Endothelial cell of umbilical vein (primary cell): ENCODE results near the gene GRWD1. TPM values are rescaled to one million over a fixed set of nuclear protein-coding genes. Genes with fewer than 3 reads are reported as not detected.

Experiments
- BruUV-seq: library from RNA; stranded (reverse); fragments of 400-500 nt; replicated peaks from 2 replicates; lab custom pipeline; 2021; lab: Mats Ljungman, UMichigan
- CTCF ChIA-PET: fragments of 300-600, 350-600 bp; sonication (Branson Sonifier 250); formaldehyde crosslinking; loops from one replicate; lab custom pipeline; 2021; ENCODE audit warnings: antibody characterized with exemption, inconsistent platforms; lab: Charles Lee
- POLR2A ChIA-PET: fragments of 300-600, 350-600 bp; sonication (Branson Sonifier 250); formaldehyde crosslinking; loops from one replicate; lab custom pipeline; 2021; ENCODE audit warnings: antibody characterized with exemption, inconsistent platforms; lab: Charles Lee
- DNase-seq: peaks from one replicate; pipeline ENCODE4 v3.0.0-alpha.2; 2011; ENCODE audit warnings: low read depth, low spot score
- FAIRE-seq: peaks from 2 replicates; lab custom pipeline; 2011; peaks lifted over from hg19 to GRCh38; lab: Jason Lieb, UNC
- H2AFZ ChIP-seq: 2 replicates; pipeline ENCODE4 v1.6.0; 2012; ENCODE audit warnings: low read depth, low read length, control low read depth, inconsistent platforms
- H3K27ac ChIP-seq: 2 replicates; pipeline ENCODE4 v1.5.1; 2011; ENCODE audit warnings: low read depth, mild to moderate bottlenecking, control low read depth, low read length, moderate library complexity; ENCODE audit not compliant: insufficient read depth
- H3K27me3 ChIP-seq, 2 experiments: 2 replicates each; pipeline versions ENCODE4 v1.6.0 to v1.6.1; 2011; ENCODE audit warnings: low read length in 2 of 2, mixed read lengths in 1 of 2; ENCODE audit not compliant: control insufficient read depth in 2 of 2, insufficient read depth in 2 of 2
- H3K36me3 ChIP-seq, 2 experiments: 2 replicates in 1 of 2; 3 replicates in 1 of 2; pipeline ENCODE4 v1.5.1; 2011; ENCODE audit warnings: low read length in 2 of 2, mild to moderate bottlenecking in 1 of 2, moderate library complexity in 1 of 2; ENCODE audit not compliant: control insufficient read depth in 2 of 2, insufficient read depth in 2 of 2; ENCODE audit errors: extremely low read depth in 1 of 2
- H3K4me1 ChIP-seq: 3 replicates; pipeline ENCODE4 v1.5.1; 2011; ENCODE audit warnings: mild to moderate bottlenecking, low read length; ENCODE audit not compliant: control insufficient read depth, insufficient read depth; ENCODE audit errors: extremely low read depth
- H3K4me2 ChIP-seq: 2 replicates; pipeline ENCODE4 v1.6.1; 2011; ENCODE audit warnings: low read length, control low read depth, mixed read lengths; ENCODE audit not compliant: insufficient read depth
- H3K4me3 ChIP-seq, 3 experiments: fragments of 200-600 bp in 1 of 3; sonication (generic), shearing (Covaris generic) in 1 of 3; replicated peaks in 1 of 3; 2 replicates each; pipeline ENCODE4 v1.5.1; 2011 to 2016; ENCODE audit warnings: control low read depth in 3 of 3, low read length in 3 of 3, mild to moderate bottlenecking in 2 of 3, inconsistent platforms in 1 of 3, low read depth in 1 of 3, moderate library complexity in 1 of 3; ENCODE audit not compliant: insufficient read depth in 1 of 3
- H3K79me2 ChIP-seq: 2 replicates; pipeline ENCODE4 v1.6.0; 2012; ENCODE audit warnings: low read length, inconsistent platforms; ENCODE audit not compliant: control insufficient read depth, insufficient read depth
- H3K9ac ChIP-seq: replicated peaks from 2 replicates; pipeline ENCODE3; 2011; ENCODE audit warnings: low read length, control low read depth; ENCODE audit not compliant: insufficient read depth; ENCODE audit errors: extremely low read depth
- H3K9me1 ChIP-seq: replicated peaks from 3 replicates; pipeline ENCODE4 v1.6.0; 2011; ENCODE audit warnings: mild to moderate bottlenecking, low read length; ENCODE audit not compliant: control insufficient read depth, insufficient read depth; ENCODE audit errors: extremely low read depth
- H3K9me3 ChIP-seq: replicated peaks from 2 replicates; pipeline ENCODE4 v1.5.1; 2012; ENCODE audit warnings: low read length, inconsistent platforms; ENCODE audit not compliant: control insufficient read depth, insufficient read depth
- H4K20me1 ChIP-seq: replicated peaks from 2 replicates; pipeline ENCODE3; 2011; ENCODE audit warnings: mild to moderate bottlenecking, low read length; ENCODE audit not compliant: control insufficient read depth, insufficient read depth; ENCODE audit errors: extremely low read depth
- CTCF ChIP-seq, 2 donors: IDR thresholded peaks; 1 replicate in 1 of 2; 2 replicates in 1 of 2; pipeline ENCODE4 v1.5.1; 2011; ENCODE audit warnings: low read length in 2 of 2, mild to moderate bottlenecking in 2 of 2, moderate library complexity in 2 of 2, control low read depth in 1 of 2, inconsistent platforms in 1 of 2, low read depth in 1 of 2; ENCODE audit not compliant: insufficient read depth in 1 of 2; ENCODE audit errors: extremely low read depth in 1 of 2
- EZH2 ChIP-seq: IDR thresholded peaks from 2 replicates; pipeline ENCODE4 v1.6.1; 2012; ENCODE audit warnings: borderline replicate concordance, low read depth, mild to moderate bottlenecking, moderate library complexity, low read length, inconsistent platforms; ENCODE audit not compliant: severe bottlenecking
- FOS ChIP-seq: IDR thresholded peaks from 2 replicates; pipeline ENCODE4 v1.6.1; 2011; ENCODE audit warnings: mild to moderate bottlenecking, low read length, moderate library complexity, borderline replicate concordance; ENCODE audit not compliant: insufficient read depth
- GATA2 ChIP-seq: IDR thresholded peaks from 2 replicates; pipeline ENCODE4 v1.7.0; 2011; ENCODE audit warnings: low read depth, mild to moderate bottlenecking, moderate library complexity, mixed read lengths, low read length; ENCODE audit not compliant: insufficient read length, insufficient read depth
- JUN ChIP-seq: IDR thresholded peaks from 2 replicates; pipeline ENCODE4 v1.6.1; 2011; ENCODE audit warnings: borderline replicate concordance, low read depth; ENCODE audit not compliant: insufficient read length, insufficient read depth
- MAX ChIP-seq: IDR thresholded peaks from 2 replicates; pipeline ENCODE4 v1.6.1; 2011; ENCODE audit not compliant: insufficient read depth, insufficient read length
- POLR2A ChIP-seq: IDR thresholded peaks from 2 replicates; pipeline ENCODE4 v1.6.1; 2012; ENCODE audit warnings: low read depth, mild to moderate bottlenecking, control low read depth, low read length
- POLR2AphosphoS5 ChIP-seq: IDR thresholded peaks from 2 replicates; pipeline ENCODE4 v1.6.1; 2012; ENCODE audit warnings: low read depth, mild to moderate bottlenecking, control low read depth, low read length, moderate library complexity; ENCODE audit not compliant: insufficient read depth
- dilution Hi-C: fragments of 300-500 bp; cut with MboI; formaldehyde crosslinking; loops from one replicate; pipeline ENCODE4 v1.15.0; 2019; ENCODE audit warnings: low sequenced_read_pairs; ENCODE audit not compliant: extremely low pct_ligation_motif_present
- intact Hi-C: fragments of 100-400 bp; cut with micrococcal nuclease; formaldehyde crosslinking; loops from one replicate; pipeline ENCODE4 v1.10.0; 2022
- polyA plus RNA-seq, 4 experiments: library from polyadenylated mRNA; depleted of rRNA in 3 of 4; stranded (reverse) in 3 of 4; unstranded in 1 of 4; fragments of >200 nt; gene quantifications; 2 replicates each; pipeline versions ENCODE4 v1.2.1 to v1.2.3, GENCODE V29; 2011 to 2012; ENCODE audit warnings: missing spikeins in 1 of 4
- total RNA-seq: library from RNA; stranded (reverse); gene quantifications from 2 replicates; pipeline ENCODE4 v1.2.3, GENCODE V29; 2021

Gene GRWD1
- total and polyA plus RNA-seq, 2 donors (not counting 3 experiments of a cell fraction or from before 2014, with no cell fraction given) = 26.3 to 52.7 TPM

- Histone ChIP-seq H4K20me1 (no peaks in the 10 kb centered on the region), H3K27ac (peak overlapping the region; percentile 38)
These were observed 24.3 kb downstream of the GRWD1 start for GRCh38 chr19:48469934-48470680.

More at GRCh38 chr19:48469934-48470680, 24.3 kb downstream of the GRWD1 start:
- TF ChIP-seq CTCF (IDR thresholded peaks at IDR 0.05; ENCODE audit: extremely low read depth in 1 of 2, insufficient read depth in 1 of 2, low read depth in 1 of 2, low read length in 2 of 2) = no peak
- TF ChIP-seq POLR2A = no peak
- no peak for TF ChIP-seq POLR2AphosphoS5
- no peak for TF ChIP-seq GATA2
- TF ChIP-seq MAX = no peak
- TF ChIP-seq EZH2 = no peak
- no peak for TF ChIP-seq JUN
- no peak for TF ChIP-seq FOS
- Histone ChIP-seq H3K4me3 (peak overlapping the region; percentile 74 to 85 (median 85)), H3K9me1 (no peaks in the 10 kb centered on the region), H3K9me3 (no peaks in the 10 kb centered on the region), H3K9ac (peak overlapping the region; percentile 98), H3K4me2 (peak overlapping the region; percentile 86), H3K4me1 (peaks cover 8% of the 10 kb centered on the region), H3K36me3 (peaks cover 17 to 41% of the 10 kb centered on the region in 2 experiments), H2AFZ (no peak overlapping the region), H3K27me3 (no peaks in the 10 kb centered on the region), H3K79me2 (peaks cover 22% of the 10 kb centered on the region)
- dilution Hi-C loops (no loop called here), intact Hi-C loops (loop anchor here (2.0 kb wide), 4 partner anchors 23 to 149 kb away; partner anchors contain the start of genes GRWD1 and KDELR1)
- ChIA-PET CTCF (interaction anchor here (0.7 to 1.4 kb wide), 5 partner anchors 9 to 119 kb away, joined by 3 to 9 read pairs (median 4); no protein-coding TSS in a partner anchor), POLR2A (interaction anchor here (0.7 to 1.2 kb wide), 5 partner anchors 9 to 87 kb away, joined by 3 to 5 read pairs (median 3); no protein-coding TSS in a partner anchor)
- BruUV-seq = TSS peak; percentile 46
- DNase-seq = no peak
- no peak for FAIRE-seq
